Stimulated activated CD4-positive, alpha-beta T cell treated with anti-CD3 and anti-CD28 coated beads, TNF-alpha, amount 100 ng/mL, for 4 hours (primary cell): ENCODE data around the gene MRPS16.
"Not testable (repeated sequence)": the region's sequence is repeated elsewhere in the genome, so short reads cannot be mapped to it uniquely, and the experiment has no call there.

Source experiments
- DNase-seq, 3 experiments: peaks; one replicate each; pipeline ENCODE4 v3.0.0-alpha.2; 2020; ENCODE audit warnings: low read depth in 3 of 3

Gene MRPS16

DNA sequence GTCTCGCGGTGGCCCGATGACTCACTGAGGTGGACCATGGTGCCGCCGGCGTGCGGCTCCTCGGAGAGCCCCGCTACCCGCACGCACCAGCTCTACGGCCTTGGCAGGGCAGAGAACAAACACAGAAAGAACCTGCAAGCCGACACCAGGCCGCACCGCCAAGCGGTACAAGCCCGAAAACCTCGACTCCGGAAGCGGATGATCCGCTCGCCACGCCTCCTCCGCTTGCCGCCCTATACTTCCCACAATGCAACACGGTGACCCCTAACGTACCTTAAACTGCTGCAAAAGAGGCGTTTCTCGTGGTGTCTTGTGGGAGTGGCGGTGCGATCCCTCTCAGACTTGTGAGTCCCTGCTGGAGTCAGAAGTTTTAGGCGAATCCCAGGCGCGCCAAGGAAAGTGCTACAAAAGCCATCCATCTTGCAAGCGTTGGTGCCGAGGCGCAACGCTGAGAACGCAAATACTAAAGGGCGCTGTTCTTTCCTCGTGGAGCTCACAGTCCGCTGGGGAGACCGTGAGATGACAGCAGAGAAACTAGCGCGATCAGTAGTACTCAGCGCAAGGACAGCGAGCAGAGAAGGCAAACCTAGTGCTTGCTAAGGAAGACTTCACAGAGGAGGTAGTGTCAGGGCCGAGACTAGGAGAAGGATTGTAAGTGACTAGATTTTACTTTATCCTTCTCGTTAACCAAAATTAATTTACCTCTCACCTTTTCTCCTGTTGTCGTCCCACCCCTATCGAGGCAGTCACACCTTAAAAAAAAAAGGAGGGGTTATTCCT is at the start of gene MRPS16:
MRPS16 (minus strand) TSS at position 200 of the 780 bp plus-strand sequence; CDS start at position 38, 162 bp downstream.
- DNase-seq: peak; percentile 76 to 86 (median 84)

DNA sequence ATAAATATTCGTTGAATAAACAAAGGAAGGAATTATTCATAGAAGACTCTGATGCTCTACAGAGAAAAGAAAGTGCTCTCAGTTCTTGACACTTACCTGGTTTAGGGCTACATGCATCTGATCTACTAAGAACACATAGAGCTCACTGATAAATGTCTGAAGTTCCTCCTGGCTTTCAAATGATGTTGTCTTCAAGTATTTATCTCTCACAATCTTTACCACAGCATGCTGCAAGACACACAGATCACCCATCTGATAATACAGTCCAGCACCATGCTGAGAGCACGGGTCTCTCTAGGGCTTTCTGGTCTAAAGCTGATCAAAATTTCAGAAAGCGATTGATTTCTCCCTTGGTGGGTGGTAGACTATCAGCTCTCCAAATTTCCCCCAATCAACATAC is 44.5 kb upstream of the MRPS16 start:
- no peak for DNase-seq

DNA sequence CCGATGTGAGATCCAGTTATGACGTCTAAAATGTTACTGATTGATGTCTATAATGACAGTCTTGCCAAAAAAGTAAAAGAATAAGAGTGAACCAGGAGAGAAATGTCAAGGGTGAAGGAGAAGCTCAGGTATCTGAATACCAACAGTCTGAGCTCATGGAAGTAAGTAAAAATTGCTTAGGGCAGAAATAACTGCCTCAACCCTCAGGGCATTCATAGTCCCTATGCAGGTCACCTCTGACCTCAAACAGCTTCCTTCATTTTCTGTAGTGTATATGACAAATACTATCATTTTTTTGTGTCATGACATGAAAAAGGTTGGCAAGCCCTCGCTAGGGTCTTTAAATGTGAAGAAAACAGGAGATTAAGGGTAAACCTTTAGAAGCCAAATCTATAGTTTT is 41.0 kb upstream of the MRPS16 start:
- no peak for DNase-seq

DNA sequence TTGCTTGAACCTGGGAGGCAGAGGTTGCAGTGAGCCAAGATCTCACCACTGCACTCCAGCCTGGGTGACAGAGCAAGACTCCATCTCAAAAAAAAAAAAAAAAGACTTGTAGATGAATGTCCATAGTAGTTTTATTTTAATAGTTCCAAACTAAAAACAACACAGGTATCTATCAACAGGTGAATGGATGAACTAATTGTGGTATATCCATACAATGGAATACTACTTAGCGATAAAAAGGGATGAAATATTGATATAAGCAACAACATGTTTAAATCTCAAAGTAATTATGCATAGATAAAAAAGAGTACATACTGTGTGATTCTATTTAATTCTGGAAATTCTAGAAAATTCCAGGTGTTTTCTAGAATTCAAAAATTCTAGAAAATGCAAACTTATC is 37.5 kb upstream of the MRPS16 start:
- no peak for DNase-seq

DNA sequence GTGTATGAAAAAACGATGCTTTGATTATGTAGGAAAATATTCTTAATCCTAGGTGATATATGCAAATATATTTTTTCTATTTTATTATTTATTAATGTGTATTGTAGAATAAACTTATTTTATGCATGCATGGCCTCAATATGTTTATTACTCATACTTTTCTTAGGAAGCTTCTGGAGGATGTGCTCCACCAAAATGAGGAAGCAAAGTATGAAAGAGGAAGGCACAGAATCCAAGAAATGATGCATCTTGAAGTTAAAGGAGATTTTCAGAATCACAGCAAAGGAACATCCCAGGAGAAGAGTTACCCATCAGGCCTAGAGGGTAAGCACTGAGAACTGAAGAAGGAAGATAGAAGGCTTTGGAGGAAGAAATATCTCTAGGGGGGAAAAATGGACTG is 35.0 kb upstream of the MRPS16 start:
- no peak for DNase-seq

DNA sequence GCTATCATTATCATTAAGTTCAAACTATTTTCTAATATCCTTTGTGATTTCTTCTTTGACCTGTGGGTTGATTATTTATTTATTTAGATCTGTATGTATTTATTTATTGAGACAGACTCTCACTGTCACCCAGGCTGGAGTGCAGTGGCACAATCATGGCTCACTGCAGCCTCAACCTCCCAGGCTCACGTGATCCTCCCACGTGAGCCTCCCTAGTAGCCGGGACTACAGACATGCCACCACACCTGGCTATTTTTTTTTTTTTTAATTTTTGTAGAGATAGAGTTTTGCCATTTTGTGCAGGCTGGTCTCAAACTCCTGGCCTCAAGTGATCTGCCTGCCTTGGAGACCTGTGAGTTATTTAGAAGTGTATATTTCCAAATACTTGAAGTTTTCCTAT is 28.7 kb upstream of the MRPS16 start:
- no peak for DNase-seq

DNA sequence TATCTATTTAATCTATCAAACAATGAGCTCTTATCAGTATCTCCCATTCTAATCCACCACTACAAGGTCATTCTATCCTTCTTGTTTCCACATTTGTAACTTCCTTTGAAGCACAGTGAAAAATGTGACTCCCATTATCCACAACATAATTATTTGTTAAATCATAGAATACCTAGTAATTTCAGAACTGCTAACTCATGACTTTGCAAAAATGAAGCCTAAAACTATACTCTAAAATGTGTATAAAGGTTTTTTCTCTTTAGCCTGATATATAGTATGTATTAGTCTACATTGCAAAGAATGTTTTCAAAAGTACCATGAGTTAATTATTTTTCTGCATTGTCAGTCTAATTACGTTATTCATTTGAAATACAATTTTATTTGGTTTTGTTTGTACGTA is 12.0 kb upstream of the MRPS16 start:
- DNase-seq: no peak

DNA sequence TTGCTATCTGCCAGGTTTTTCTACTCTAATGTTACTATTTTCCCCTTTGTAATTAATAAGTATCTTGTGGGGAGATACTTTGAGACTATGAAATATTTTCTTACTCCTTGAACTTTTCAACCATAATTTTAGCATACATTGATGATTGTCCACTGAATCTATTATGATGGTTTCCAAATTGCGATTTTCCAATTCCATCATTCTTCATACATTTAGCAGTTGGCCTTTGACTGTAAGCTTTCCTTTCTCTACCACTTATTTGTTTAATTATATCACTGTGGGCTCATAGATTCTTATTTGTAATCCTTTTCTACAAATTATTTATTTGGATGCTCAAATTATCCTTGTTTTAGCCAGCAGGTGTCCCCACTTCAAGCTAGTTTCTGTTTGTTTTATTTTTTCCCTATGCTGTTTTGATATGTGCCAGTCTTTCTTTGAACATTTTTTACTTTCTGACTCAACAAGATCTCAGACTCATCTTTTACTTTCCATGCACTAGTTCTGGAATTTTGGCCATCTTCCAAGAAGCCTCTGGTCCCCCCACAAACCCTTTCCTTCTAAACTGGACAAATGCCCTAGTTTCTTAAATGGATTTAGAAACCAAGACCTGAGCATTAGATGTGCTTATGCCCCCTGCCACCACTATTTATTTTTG is 11.4 kb upstream of the MRPS16 start:
- no peak for DNase-seq

DNA sequence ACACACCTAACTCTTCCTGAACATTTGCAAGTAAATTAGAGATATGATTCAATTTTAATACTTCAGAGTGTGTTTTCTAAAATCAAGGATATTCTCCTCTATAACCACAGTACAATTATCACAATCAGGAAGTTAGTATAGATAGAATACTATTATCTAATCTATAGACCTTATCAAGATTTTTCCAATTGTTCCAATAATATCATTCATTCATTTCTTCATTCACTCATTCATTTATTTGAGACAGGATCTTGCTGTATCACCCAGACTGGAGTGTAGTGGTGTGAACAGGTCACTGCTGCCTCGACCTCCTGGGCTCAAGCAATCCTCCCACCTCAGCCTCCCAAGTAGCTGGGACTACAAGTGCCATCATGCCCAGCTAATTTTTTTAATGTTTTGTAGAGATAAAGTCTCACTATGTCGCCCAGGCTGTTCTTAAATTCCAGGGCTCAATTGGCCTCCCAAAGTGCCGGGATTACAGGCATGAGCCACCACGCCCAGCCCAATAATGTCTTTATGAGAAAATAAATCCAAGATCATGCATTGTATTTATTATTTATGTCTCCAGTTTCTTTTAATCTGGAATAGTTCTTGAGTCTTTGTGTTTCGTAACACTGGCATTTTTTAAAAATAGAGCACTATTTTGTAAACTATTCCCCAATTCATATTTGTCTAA is 10.6 kb upstream of the MRPS16 start:
- DNase-seq: no peak

DNA sequence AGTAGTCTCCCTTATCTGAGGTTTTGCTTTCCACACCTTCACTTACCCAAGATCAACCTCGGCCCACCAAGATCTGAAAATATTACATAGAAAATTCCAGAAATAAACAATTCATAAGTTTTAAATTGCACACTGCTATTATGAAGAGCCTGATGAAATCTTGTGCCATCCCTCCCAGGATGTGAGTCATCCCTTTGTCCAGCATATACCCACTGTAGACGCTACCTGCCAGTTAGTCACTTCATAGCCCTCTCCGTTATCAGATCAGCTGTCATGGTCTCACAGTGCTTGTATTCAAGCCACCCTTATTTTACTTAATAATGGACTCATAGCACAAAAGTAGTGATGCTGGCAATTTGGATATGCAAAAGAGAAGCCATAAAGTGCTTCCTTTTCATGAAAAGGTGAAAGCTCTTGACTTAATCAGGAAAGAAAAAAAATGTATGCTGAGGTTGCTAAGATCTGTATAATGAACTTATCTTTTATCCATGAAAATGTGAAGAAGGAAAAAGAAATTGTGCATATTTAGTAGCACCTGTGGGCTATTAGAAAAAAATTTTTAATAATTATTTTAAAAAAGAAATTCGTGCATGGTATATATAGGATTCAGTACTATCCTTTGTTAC is 9.8 kb upstream of the MRPS16 start:
- no peak for DNase-seq

DNA sequence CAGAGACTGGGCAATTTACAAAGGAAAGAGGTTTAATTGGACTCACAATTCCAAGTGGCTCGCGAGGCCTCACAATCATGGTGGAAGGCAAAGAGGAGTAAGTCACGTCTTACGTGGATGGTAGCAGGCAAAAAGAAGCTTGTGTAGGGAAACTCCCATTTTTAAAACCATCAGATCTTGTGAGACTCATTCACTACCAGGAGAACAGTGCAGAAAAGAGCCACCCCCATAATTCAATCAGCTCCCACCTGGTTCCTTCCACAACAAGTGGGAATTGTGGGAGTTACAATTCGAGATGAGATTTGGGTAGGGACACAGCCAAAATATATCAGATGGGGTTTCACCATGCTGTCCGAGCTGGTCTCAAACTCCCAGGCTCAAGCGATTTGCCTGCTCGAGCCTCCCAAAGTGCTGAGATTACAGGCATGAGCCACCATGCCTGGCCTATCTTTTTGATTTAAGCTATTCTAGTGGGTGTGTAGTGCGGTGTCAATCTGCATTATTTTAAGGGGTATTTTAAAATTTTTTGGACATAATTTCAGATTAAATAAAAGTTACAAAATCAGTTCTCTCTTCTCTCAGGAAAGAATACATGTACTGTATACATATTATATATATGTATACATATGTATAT is 9.0 kb upstream of the MRPS16 start:
- DNase-seq: no peak

DNA sequence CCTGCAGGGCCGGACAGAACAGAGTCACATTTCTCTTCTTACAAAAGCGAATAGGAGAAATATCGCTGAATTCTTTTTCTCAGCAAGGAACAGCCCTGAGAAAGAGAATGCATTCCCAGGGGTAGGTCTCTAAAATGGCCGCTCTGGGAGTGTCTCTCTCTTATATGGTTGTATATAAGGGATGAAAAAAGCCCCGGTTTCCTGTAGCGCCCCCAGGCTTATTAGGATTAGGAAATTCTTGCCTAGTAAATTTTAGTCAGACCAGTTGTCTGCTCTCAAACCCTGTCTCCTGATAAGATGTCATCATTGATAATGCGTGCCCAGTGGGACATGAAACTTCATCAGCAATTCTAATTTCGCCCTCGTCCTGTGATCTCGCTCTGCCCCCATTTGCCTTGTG is 6.2 kb upstream of the MRPS16 start:
- not testable (repeated sequence) for DNase-seq

DNA sequence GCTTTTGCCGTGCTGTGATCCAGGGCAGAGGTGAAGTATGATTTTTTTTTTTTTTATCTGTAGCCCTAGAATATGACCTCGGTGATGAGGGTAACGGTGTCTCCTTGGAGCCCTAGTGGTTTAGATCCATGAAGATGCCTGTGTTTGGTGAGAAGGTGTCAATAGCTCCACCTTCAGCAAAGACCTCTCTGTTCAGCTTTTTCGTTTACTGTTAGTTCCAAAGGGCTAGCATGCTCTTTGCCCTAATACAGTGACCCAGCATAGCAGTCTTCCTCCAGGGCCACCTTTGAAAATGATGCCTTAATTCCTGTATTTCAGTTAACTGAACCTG is 746 bp upstream of the MRPS16 start:
- DNase-seq: no peak

DNA sequence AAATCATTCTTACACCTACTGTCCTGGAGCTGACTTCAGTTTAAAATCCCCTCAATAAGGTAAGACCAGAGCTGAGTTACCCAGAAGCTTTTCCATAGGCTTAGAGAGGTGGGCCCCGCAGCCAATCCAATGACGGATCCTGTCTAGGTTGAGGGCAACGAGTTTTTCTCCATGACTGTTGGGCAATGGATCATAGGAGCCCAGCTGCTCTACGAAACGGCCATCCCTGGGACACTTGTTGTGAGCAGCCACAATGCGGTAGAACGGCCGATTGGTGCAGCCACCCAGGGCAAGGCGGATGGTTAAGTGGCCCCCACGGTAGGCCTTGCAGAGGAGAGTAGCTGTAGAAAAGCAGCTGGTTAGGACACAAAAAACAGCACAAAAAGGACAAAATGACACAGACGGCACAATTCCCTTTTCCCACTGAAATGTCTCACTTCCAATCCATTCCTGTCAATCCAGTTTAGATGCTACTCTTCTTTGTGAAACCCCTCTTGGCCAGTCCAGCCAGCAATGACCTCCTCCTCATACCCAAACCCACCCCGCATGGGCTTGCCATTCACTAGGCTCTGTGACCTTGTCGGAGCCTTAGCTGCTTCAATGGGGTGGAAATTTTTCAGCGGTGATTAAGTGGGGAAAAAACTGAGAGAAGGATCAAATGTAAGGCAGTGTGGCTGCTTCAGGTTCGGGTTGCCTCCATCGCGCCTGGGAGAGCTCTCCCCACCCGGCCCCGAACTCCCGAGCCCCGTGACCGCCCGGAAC is 580 bp downstream of the MRPS16 start:
- DNase-seq: no peak

DNA sequence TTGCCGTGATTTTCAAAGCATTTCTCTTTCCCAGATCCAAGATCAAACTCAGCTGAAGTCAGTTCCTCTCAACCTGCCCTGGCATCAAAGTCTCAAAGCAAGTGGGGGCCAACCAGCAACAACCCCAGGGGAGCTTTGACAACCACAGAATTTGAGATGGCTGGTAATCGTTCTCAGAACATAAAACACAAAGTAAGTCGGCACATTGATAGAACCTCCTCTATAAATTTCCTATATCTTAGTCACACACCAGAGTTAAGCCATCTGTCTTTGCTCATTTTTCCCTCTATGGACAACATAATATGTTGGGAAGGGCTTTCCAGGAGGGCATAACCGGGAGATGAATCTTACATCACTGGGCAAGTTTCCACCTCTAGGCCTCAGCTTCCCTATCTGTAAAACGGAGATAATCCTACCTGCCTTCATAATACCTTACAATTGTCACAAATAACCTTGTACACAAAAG is 4.2 kb downstream of the MRPS16 start:
- no peak for DNase-seq

DNA sequence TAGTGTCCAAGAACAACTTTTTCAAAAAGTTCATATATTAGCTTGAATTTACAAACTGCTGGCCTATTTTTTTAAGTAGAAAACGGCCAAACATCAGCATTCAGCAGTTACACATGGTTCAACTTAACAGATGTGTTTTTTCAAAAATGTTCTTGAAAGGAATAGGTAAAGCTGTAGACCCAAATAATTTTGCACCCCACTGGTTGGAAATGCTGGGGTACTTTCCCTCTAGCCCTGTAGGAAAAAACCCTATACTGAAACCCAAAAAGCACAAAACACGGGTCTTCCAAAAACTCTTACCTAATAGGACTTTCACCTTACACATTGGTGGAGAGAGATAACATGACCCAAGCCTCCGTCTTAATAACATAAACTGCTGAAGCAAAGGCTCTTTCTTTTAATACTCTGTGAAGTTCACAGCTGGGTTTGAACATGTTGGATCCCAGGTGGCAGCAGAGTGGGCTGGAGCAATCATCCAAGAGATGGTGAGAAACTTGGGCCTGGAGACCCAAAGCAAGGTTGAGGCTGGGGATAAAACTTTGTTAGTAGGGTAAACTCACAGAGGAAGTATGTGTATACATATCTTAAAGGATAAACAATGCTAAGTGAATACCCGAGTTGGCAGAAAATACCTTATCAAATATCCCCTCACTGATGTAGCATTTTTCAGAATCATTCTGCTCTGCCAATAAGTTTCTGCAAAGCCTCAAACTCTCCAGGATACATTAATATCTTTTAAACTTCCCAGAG is 4.8 kb downstream of the MRPS16 start:
- DNase-seq: no peak

DNA sequence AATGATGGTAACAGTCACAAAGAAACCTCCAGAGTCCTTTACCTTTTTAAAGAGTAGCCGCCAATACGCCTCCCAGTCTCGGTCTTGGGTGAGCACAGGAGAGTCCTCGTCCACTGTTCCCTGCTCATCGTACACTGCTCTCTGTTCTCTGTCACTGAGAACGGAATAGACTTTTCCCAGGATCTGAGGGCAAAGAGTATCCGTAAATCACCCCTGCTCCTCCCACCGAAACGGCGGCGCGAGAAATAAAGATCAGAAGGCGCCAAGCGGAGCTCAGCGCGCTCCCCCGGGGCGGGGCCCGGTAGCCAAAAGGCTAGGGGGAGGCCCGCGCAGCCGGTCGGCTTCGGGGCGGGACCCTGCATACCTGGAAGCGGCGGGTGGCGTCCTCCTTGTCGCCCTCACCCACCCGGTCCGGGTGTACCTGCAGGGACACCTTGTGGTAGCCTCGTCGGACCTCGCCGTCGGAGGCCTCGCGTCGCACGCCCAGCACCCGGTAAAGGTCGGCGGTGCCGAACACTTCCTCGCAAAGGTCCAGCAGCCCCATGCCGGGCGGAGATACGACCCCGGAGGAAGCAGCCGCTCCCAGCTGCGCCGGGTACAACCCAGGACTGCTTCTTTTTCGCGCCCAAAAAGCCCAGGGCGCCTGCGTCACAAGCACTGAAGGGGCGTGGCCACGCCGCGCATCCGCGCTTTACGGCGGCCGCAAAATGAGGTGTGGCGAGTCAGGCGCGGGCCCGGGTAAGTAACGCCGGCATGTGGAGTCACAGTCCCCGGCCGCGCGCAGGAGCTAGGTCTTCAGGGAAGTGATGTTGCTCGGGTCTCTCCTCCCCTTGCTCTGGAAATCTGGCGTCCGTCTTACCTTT is 5.6 kb downstream of the MRPS16 start, which contains the start of gene DNAJC9:
DNAJC9 (minus strand) TSS at position 610 of the 863 bp plus-strand sequence; CDS start at position 544, 66 bp downstream.
- peak; percentile 92 to 98 (median 96) for DNase-seq

DNA sequence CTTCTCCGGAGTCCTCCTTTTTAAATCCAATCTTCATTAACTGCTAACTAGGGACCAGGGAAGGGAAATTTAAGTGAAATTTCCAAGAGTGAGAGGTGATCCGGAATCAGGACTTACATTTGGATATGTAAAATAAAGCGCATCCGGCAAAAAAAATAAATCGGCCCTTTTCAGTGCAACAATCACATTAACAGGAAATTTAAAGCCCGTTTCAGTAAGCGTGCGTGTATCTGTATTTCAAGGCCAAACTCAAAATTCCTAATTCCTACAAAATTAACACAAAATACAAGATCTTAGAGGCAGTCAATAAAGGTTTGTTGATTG is 6.2 kb downstream of the MRPS16 start:
- no peak for DNase-seq

DNA sequence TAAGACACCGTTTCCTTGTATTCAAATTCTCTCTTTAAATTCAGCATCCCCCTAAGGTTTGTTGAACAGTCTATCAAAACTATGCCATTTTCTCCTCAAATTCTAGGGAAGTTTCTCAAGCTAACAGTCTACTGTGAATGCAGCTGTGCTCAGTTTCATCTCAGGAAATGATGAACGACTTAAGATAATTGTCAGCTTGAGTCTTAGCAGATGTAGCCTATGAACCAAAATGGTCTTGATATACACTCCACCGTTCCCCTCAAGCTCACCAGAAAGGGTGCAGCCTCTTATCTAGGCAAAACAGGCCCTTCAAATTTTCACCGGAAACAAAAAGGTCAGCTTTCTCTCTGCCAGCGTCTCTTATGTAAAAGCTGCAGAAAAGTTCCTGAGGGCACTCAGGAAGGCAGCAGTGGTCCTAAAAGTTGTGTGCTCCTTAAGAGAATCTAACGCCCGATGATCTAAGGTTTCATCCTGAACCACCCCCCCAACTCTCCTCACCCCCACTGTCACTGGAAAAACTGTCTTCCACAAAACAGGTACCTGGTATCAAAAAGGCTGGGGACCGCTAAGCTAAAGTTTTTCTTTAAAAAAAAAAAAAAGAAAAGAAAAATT is 7.5 kb downstream of the MRPS16 start:
- no peak for DNase-seq
